Loucy (cell line): ENCODE results near the gene FGGY.

Experiments
- H2AFZ ChIP-seq: fragments of 200-600 bp; sonication (generic); 2 replicates; pipeline ENCODE4 v1.6.0; 2016; ENCODE audit warnings: antibody characterized with exemption, mild to moderate bottlenecking, low read length, moderate library complexity
- H3F3A ChIP-seq: fragments of 200-600 bp; 2 replicates; pipeline ENCODE4 v1.6.0; 2016; ENCODE audit warnings: antibody characterized with exemption, low read depth, mild to moderate bottlenecking
- H3K27me3 ChIP-seq: fragments of 200-600 bp; sonication (generic); 2 replicates; pipeline ENCODE4 v1.6.1; 2014; ENCODE audit warnings: low read length, mild to moderate bottlenecking; ENCODE audit not compliant: insufficient read depth, poor library complexity, severe bottlenecking
- H3K36me3 ChIP-seq: fragments of 200-600 bp; sonication (generic); 2 replicates; pipeline ENCODE4 v1.6.1; 2016; ENCODE audit warnings: low read length; ENCODE audit not compliant: insufficient read depth
- H3K4me1 ChIP-seq: fragments of 200-600 bp; sonication (generic); 2 replicates; pipeline ENCODE4 v1.5.1; 2014; ENCODE audit warnings: low read length, mild to moderate bottlenecking; ENCODE audit not compliant: insufficient read depth, poor library complexity, severe bottlenecking
- H3K4me2 ChIP-seq: fragments of 200-600 bp; sonication (generic); 2 replicates; pipeline ENCODE4 v1.6.0; 2014; ENCODE audit warnings: antibody characterized with exemption, low read length, low read depth, mild to moderate bottlenecking; ENCODE audit not compliant: poor library complexity, severe bottlenecking
- H3K4me3 ChIP-seq: fragments of 200-600 bp; sonication (generic); 2 replicates; pipeline ENCODE4 v1.5.1; 2014; ENCODE audit warnings: low read length, mild to moderate bottlenecking, mixed read lengths; ENCODE audit not compliant: poor library complexity, severe bottlenecking
- H3K79me2 ChIP-seq: fragments of 200-600 bp; sonication (generic); 2 replicates; pipeline ENCODE4 v1.6.1; 2014; ENCODE audit warnings: low read length; ENCODE audit not compliant: insufficient read depth
- H3K9ac ChIP-seq: fragments of 200-600 bp; sonication (generic); 2 replicates; pipeline ENCODE4 v1.6.0; 2014; ENCODE audit warnings: mild to moderate bottlenecking, low read depth, low read length, moderate library complexity; ENCODE audit not compliant: poor library complexity, severe bottlenecking
- H3K9me2 ChIP-seq: fragments of 200-600 bp; sonication (generic); replicated peaks from 2 replicates; pipeline ENCODE4 v1.6.1; 2016; ENCODE audit warnings: low read depth, low read length, mixed read lengths
- H3K9me3 ChIP-seq: fragments of 200-600 bp; sonication (generic); 2 replicates; pipeline ENCODE4 v1.6.1; 2014; ENCODE audit warnings: mild to moderate bottlenecking, antibody characterized with exemption, low read length, low read depth; ENCODE audit not compliant: insufficient read depth
- H4K20me1 ChIP-seq: fragments of 200-600 bp; sonication (generic); 2 replicates; pipeline ENCODE4 v1.6.0; 2014; ENCODE audit warnings: antibody characterized with exemption, low read length, mild to moderate bottlenecking; ENCODE audit not compliant: insufficient read depth, poor library complexity, severe bottlenecking
- CTCF ChIP-seq: fragments of 200-600 bp; sonication (generic); conservative IDR thresholded peaks from 2 replicates; pipeline ENCODE4 v1.5.1; 2014; ENCODE audit warnings: mild to moderate bottlenecking, antibody characterized with exemption, low read length
- EZH2phosphoT487 ChIP-seq: fragments of 200-600 bp; IDR thresholded peaks from 2 replicates; pipeline ENCODE4 v1.6.1; 2018; ENCODE audit warnings: antibody characterized with exemption, mild to moderate bottlenecking, moderate library complexity, borderline replicate concordance

Gene FGGY

DNA sequence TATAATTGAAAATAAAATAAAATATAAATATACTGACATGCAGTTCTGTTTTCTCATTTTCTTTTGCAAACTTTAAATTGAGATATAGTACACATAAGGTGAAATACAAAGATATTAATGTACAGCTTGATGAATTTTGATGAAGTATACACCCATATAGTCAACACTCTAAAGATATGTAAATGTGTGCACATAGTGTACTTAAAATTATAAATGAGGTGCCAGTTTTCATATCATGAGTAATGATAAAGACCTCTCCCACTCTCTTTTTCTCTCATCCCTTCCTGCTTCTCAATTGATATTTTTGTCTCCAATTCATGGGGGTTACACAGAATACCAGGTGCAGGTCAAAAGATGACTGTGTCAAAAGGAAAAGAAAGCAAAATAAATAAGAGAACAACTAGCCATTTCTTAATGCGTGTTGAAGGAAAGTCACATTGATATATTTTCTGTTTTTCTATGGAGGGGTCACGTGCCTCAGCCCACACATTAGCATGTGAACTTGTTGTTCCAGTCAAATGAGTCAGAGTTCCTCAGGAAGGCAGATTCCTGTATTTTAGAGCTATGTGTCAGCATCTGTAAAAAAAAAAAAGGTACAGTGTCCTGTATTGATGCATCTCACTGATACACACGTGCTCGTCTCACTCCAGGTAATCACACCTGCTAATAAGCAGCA lies 453.6 kb downstream of the FGGY start:
- Histone ChIP-seq H3K9ac (no peak overlapping the region), H3K4me2 (no peak overlapping the region), H3K79me2 (no peaks in the 10 kb centered on the region), H3K4me1 (peaks cover 3% of the 10 kb centered on the region), H2AFZ (no peak overlapping the region), H3K9me2 (no peaks in the 10 kb centered on the region), H3F3A (no peaks in the 10 kb centered on the region), H4K20me1 (no peaks in the 10 kb centered on the region), H3K9me3 (no peaks in the 10 kb centered on the region), H3K4me3 (no peak overlapping the region), H3K36me3 (no peaks in the 10 kb centered on the region), H3K27me3 (no peaks in the 10 kb centered on the region)
- TF ChIP-seq CTCF (no peak), EZH2phosphoT487 (no peak)

DNA sequence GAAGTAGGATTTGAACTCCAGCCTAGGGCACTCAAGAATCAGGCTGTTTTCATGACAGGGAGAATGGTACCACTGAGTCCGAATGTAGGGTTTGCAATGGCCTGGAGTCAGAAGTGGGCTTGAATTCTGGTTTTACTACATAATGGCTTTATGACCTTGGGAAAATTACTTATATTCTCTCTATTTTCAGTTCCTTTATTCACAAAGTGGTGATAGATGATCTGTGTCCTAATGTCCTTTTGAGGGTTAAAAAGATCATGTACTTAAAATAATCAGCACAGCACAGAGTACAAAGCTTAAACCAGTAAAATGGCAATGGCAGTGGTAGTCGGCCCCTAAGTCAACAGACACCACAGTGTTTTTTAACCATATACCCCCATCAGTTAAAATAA lies 454.1 kb downstream of the FGGY start:
- H3K4me3 ChIP-seq, result no peak overlapping the region
- no peaks in the 10 kb centered on the region for H3F3A ChIP-seq
- no peaks in the 10 kb centered on the region for H3K27me3 ChIP-seq
- no peak overlapping the region for H3K4me2 ChIP-seq
- H4K20me1 ChIP-seq, result no peaks in the 10 kb centered on the region
- no peak overlapping the region for H2AFZ ChIP-seq
- H3K79me2 ChIP-seq, result no peaks in the 10 kb centered on the region
- H3K9ac ChIP-seq, result no peak overlapping the region
- H3K9me2 ChIP-seq, result no peaks in the 10 kb centered on the region
- H3K9me3 ChIP-seq, result no peaks in the 10 kb centered on the region
- no peak for TF ChIP-seq EZH2phosphoT487
- TF ChIP-seq CTCF, result no peak
- no peaks in the 10 kb centered on the region for H3K36me3 ChIP-seq
- peaks cover 3% of the 10 kb centered on the region for H3K4me1 ChIP-seq

- Histone ChIP-seq H3K9ac (no peak overlapping the region), H2AFZ (no peak overlapping the region), H3K4me3 (no peak overlapping the region), H3K79me2 (no peaks in the 10 kb centered on the region), H4K20me1 (no peaks in the 10 kb centered on the region), H3K4me2 (no peak overlapping the region), H3K9me2 (no peaks in the 10 kb centered on the region), H3K9me3 (no peaks in the 10 kb centered on the region), H3K27me3 (no peaks in the 10 kb centered on the region), H3K36me3 (no peaks in the 10 kb centered on the region), H3K4me1 (peaks cover 3% of the 10 kb centered on the region), H3F3A (no peaks in the 10 kb centered on the region)
- no peak for TF ChIP-seq CTCF
- no peak for TF ChIP-seq EZH2phosphoT487
Observed at GRCh38 chr1:59751801-59752200, 454.9 kb downstream of the FGGY start.
